Neural cell (in vitro differentiated cells): ENCODE measurements around the gene CDK13. TPM values are rescaled to one million over a fixed set of nuclear protein-coding genes. Genes with fewer than 3 reads are reported as not detected.

Source experiments
- H2AFZ ChIP-seq: fragments of 200-600, 300-800 bp; sonication (generic), shearing (Covaris generic); 2 replicates; pipeline ENCODE4 v1.6.0; 2014; ENCODE audit warnings: low read depth, mild to moderate bottlenecking, antibody characterized with exemption, low read length, moderate library complexity
- H3F3A ChIP-seq: fragments of 200-600 bp; shearing (Covaris generic); 2 replicates; pipeline ENCODE4 v1.6.1; 2016; ENCODE audit warnings: mild to moderate bottlenecking, moderate library complexity, mixed read lengths, antibody characterized with exemption, low read length; ENCODE audit not compliant: insufficient read depth, poor library complexity, severe bottlenecking
- H3K27ac ChIP-seq: fragments of 200-600, 300-800 bp; sonication (generic), shearing (Covaris generic); 2 replicates; pipeline ENCODE4 v1.5.1; 2014; ENCODE audit warnings: mild to moderate bottlenecking, low read length, moderate library complexity
- H3K27me3 ChIP-seq: fragments of 300-800, 200-600 bp; sonication (generic), shearing (Covaris generic); 2 replicates; pipeline ENCODE4 v1.6.0; 2014; ENCODE audit warnings: mild to moderate bottlenecking, low read depth, low read length, moderate library complexity; ENCODE audit not compliant: insufficient read depth
- H3K36me3 ChIP-seq: fragments of 300-800, 200-600 bp; sonication (generic), shearing (Covaris generic); 2 replicates; pipeline ENCODE4 v1.5.1; 2014; ENCODE audit warnings: mild to moderate bottlenecking, antibody characterized with exemption, low read length, moderate library complexity; ENCODE audit not compliant: insufficient read depth
- H3K4me2 ChIP-seq: fragments of 300-800, 200-600 bp; sonication (generic), shearing (Covaris generic); 2 replicates; pipeline ENCODE4 v1.6.0; 2014; ENCODE audit warnings: mild to moderate bottlenecking, low read length
- H3K4me3 ChIP-seq: fragments of 300-800, 200-600 bp; sonication (generic), shearing (Covaris generic); 2 replicates; pipeline ENCODE4 v1.5.1; 2014; ENCODE audit warnings: mild to moderate bottlenecking, low read length, moderate library complexity
- H3K79me2 ChIP-seq: fragments of 200-600 bp; shearing (Covaris generic); replicated peaks from 2 replicates; pipeline ENCODE4 v1.6.0; 2014; ENCODE audit warnings: mild to moderate bottlenecking, low read length, moderate library complexity; ENCODE audit not compliant: insufficient read depth
- H3K9ac ChIP-seq: fragments of 300-800, 200-600 bp; sonication (generic), shearing (Covaris generic); 2 replicates; pipeline ENCODE4 v1.6.1; 2016; ENCODE audit warnings: mild to moderate bottlenecking, low read length, mixed read lengths
- H3K9me2 ChIP-seq: fragments of 200-600 bp; shearing (Covaris generic); 2 replicates; pipeline ENCODE4 v1.6.1; 2016; ENCODE audit warnings: mild to moderate bottlenecking, low read length, mixed read lengths; ENCODE audit not compliant: insufficient read depth
- H3K9me3 ChIP-seq: fragments of 200-600, 300-800 bp; sonication (generic), shearing (Covaris generic); 2 replicates; pipeline ENCODE4 v1.6.1; 2016; ENCODE audit warnings: mild to moderate bottlenecking, mixed run types, low read length, moderate library complexity, mixed read lengths
- H4K20me1 ChIP-seq: fragments of 200-600 bp; shearing (Covaris generic); 2 replicates; pipeline ENCODE4 v1.6.1; 2016; ENCODE audit warnings: mild to moderate bottlenecking, mixed run types; ENCODE audit not compliant: insufficient read depth
- CTCF ChIP-seq: fragments of 450-650 bp; IDR thresholded peaks from 2 replicates; pipeline ENCODE4 v1.5.1; 2014; ENCODE audit warnings: antibody characterized with exemption, mild to moderate bottlenecking, moderate library complexity; ENCODE audit not compliant: poor library complexity, severe bottlenecking
- EP300 ChIP-seq: fragments of 450-650 bp; conservative IDR thresholded peaks from 2 replicates; pipeline ENCODE4 v1.6.1; 2014; ENCODE audit warnings: antibody characterized with exemption, mild to moderate bottlenecking, moderate library complexity; ENCODE audit not compliant: poor library complexity, severe bottlenecking
- EZH2 ChIP-seq: fragments of 200-600, 300-800 bp; shearing (Covaris generic), sonication (generic); IDR thresholded peaks from 2 replicates; pipeline ENCODE4 v1.6.1; 2014; ENCODE audit warnings: antibody characterized with exemption, low read length, borderline replicate concordance, mild to moderate bottlenecking; ENCODE audit not compliant: insufficient read depth, poor library complexity, severe bottlenecking
- MXI1 ChIP-seq: fragments of 450-650 bp; conservative IDR thresholded peaks from 2 replicates; pipeline ENCODE4 v1.6.1; 2014; ENCODE audit warnings: antibody characterized with exemption, mild to moderate bottlenecking; ENCODE audit not compliant: poor library complexity, severe bottlenecking
- POLR2AphosphoS5 ChIP-seq: IDR thresholded peaks from 2 replicates; pipeline ENCODE4 v1.6.1; 2012
- RAD21 ChIP-seq: fragments of 450-650 bp; conservative IDR thresholded peaks from 2 replicates; pipeline ENCODE4 v1.6.1; 2014; ENCODE audit warnings: antibody characterized with exemption, mild to moderate bottlenecking, moderate library complexity
- REST ChIP-seq: IDR thresholded peaks from 2 replicates; pipeline ENCODE4 v1.6.1; 2012; ENCODE audit warnings: borderline replicate concordance
- SMC3 ChIP-seq: fragments of 450-650 bp; conservative IDR thresholded peaks from 2 replicates; pipeline ENCODE4 v1.6.1; 2014; ENCODE audit warnings: antibody characterized with exemption, mild to moderate bottlenecking, moderate library complexity; ENCODE audit not compliant: poor library complexity
- TAF1 ChIP-seq: IDR thresholded peaks from 2 replicates; pipeline ENCODE4 v1.6.1; 2012; ENCODE audit warnings: low read depth
- polyA plus RNA-seq: library from polyadenylated mRNA; depleted of rRNA; stranded (reverse); fragments of >200 nt; gene quantifications from 2 replicates; pipeline ENCODE4 v1.2.3, GENCODE V29; 2014

Gene CDK13
- polyA plus RNA-seq, 1 donor from 2014 or later: 27.0 TPM

- no peak overlapping the region for H2AFZ ChIP-seq
- H3K79me2 ChIP-seq: no peaks in the 10 kb centered on the region
- H3K9me3 ChIP-seq: no peaks in the 10 kb centered on the region
- no peak overlapping the region for H3K9ac ChIP-seq
- H3K4me3 ChIP-seq: no peak overlapping the region
- H3K27ac ChIP-seq: no peak overlapping the region
- H3K4me2 ChIP-seq: no peak overlapping the region
- peaks cover 17% of the 10 kb centered on the region for H3K36me3 ChIP-seq
- TF ChIP-seq MXI1: no peak
- no peak for TF ChIP-seq POLR2AphosphoS5
- TF ChIP-seq CTCF: no peak
- TF ChIP-seq RAD21: no peak
- TF ChIP-seq REST: no peak
- no peak for TF ChIP-seq EP300
- no peak for TF ChIP-seq TAF1
- no peak for TF ChIP-seq SMC3
- TF ChIP-seq EZH2: no peak
- no peaks in the 10 kb centered on the region for H3F3A ChIP-seq
- H4K20me1 ChIP-seq: no peaks in the 10 kb centered on the region
- H3K9me2 ChIP-seq: no peaks in the 10 kb centered on the region
- H3K27me3 ChIP-seq: no peaks in the 10 kb centered on the region
Measured at GRCh38 chr7:40093631-40094350, 143.7 kb downstream of the CDK13 start.

- TF ChIP-seq EZH2 (no peak), EP300 (no peak), MXI1 (no peak), POLR2AphosphoS5 (no peak), TAF1 (no peak), RAD21 (no peak), SMC3 (no peak), CTCF (no peak), REST (no peak)
- Histone ChIP-seq H3F3A (no peaks in the 10 kb centered on the region), H3K4me3 (no peak overlapping the region), H3K79me2 (no peaks in the 10 kb centered on the region), H3K36me3 (peaks cover 11% of the 10 kb centered on the region), H3K9me2 (no peaks in the 10 kb centered on the region), H3K4me2 (no peak overlapping the region), H2AFZ (no peak overlapping the region), H4K20me1 (no peaks in the 10 kb centered on the region), H3K9ac (no peak overlapping the region), H3K27me3 (no peaks in the 10 kb centered on the region), H3K9me3 (no peaks in the 10 kb centered on the region), H3K27ac (no peak overlapping the region)
Measured at GRCh38 chr7:40095230-40095629, 145.2 kb downstream of the CDK13 start.
